BLaER1 treated with 17β-estradiol and CSF1 and Interleukin-3, amounts not matched to agents 10 nM and 100 nM (cell line): ENCODE data around the gene RETREG2.

Experiments used
- H3K27ac ChIP-seq, 11 experiments: shearing (Covaris generic); formaldehyde crosslinking; 2 replicates each; pipeline ENCODE4 v1.8.1; 2022
- H3K27me3 ChIP-seq, 11 experiments: shearing (Covaris generic); formaldehyde crosslinking; 2 replicates each; pipeline ENCODE4 v1.8.1; 2022
- H3K36me3 ChIP-seq, 11 experiments: shearing (Covaris generic); formaldehyde crosslinking; 2 replicates each; pipeline ENCODE4 v1.8.1; 2022
- H3K4me1 ChIP-seq, 10 experiments: shearing (Covaris generic); formaldehyde crosslinking; 2 replicates each; pipeline ENCODE4 v1.8.1; 2022
- H3K4me2 ChIP-seq, 11 experiments: shearing (Covaris generic); formaldehyde crosslinking; 2 replicates each; pipeline ENCODE4 v1.8.1; 2022
- H3K4me3 ChIP-seq, 10 experiments: shearing (Covaris generic); formaldehyde crosslinking; 2 replicates each; pipeline ENCODE4 v1.8.1; 2022
- H3K9ac ChIP-seq, 11 experiments: shearing (Covaris generic); formaldehyde crosslinking; 2 replicates each; pipeline ENCODE4 v1.8.1; 2022
- H3K9me3 ChIP-seq, 11 experiments: shearing (Covaris generic); formaldehyde crosslinking; replicated peaks in 1 of 11; 2 replicates each; pipeline ENCODE4 v1.8.1; 2022
- H4K20me1 ChIP-seq, 11 experiments: shearing (Covaris generic); formaldehyde crosslinking; 2 replicates each; pipeline ENCODE4 v1.8.1; 2022
- Cebpa-rat ChIP-seq, 11 experiments: shearing (Covaris generic); IDR thresholded peaks; 2 replicates each; pipeline ENCODE4 v1.8.1; 2022

The RETREG2 gene

GRCh38 chr2:219213486-219214071, 35.5 kb downstream of the RETREG2 start:
- peaks cover 26 to 78% (median 57%) of the 10 kb centered on the region in 11 experiments for H3K36me3 ChIP-seq
- TF ChIP-seq Cebpa-rat (IDR thresholded peaks at IDR 0.05): no peak
- H3K27me3 ChIP-seq: no peaks in the 10 kb centered on the region
- H4K20me1 ChIP-seq: peaks cover 0 to 42% (median 5%) of the 10 kb centered on the region in 11 experiments; a peak in 8 of 22 replicates
- H3K4me2 ChIP-seq: no peak overlapping the region
- H3K4me1 ChIP-seq: peaks cover 47 to 61% (median 53%) of the 10 kb centered on the region in 10 experiments
- H3K27ac ChIP-seq: peak overlapping the region in 1 of 11 experiments; percentile 1; a peak in 1 of 22 replicates
- no peaks in the 10 kb centered on the region for H3K9me3 ChIP-seq
- H3K4me3 ChIP-seq: no peak overlapping the region
- H3K9ac ChIP-seq: peak overlapping the region in 4 of 11 experiments; percentile 2 to 37 (median 15); a peak in 2 of 22 replicates

- no peaks in the 10 kb centered on the region for H3K9me3 ChIP-seq
- peaks cover 20 to 73% (median 52%) of the 10 kb centered on the region in 11 experiments; a peak in 21 of 22 replicates for H3K36me3 ChIP-seq
- H3K9ac ChIP-seq: peak overlapping the region in 4 of 11 experiments; percentile 2 to 37 (median 20); a peak in 4 of 22 replicates
- no peak for TF ChIP-seq Cebpa-rat (IDR thresholded peaks at IDR 0.05)
- H3K4me2 ChIP-seq: no peak overlapping the region
- no peak overlapping the region; a peak in 1 of 22 replicates for H3K27ac ChIP-seq
- H3K4me3 ChIP-seq: no peak overlapping the region
- peaks cover 47 to 61% (median 51%) of the 10 kb centered on the region in 10 experiments for H3K4me1 ChIP-seq
- H3K27me3 ChIP-seq: no peaks in the 10 kb centered on the region
- H4K20me1 ChIP-seq: peaks cover 0 to 36% (median 5%) of the 10 kb centered on the region in 11 experiments; a peak in 13 of 22 replicates
Measured at GRCh38 chr2:219214141-219214540, 36.1 kb downstream of the RETREG2 start.

GRCh38 chr2:219214786-219215185, 36.7 kb downstream of the RETREG2 start:
- no peaks in the 10 kb centered on the region for H3K27me3 ChIP-seq
- no peak overlapping the region for H3K27ac ChIP-seq
- H3K9ac ChIP-seq: no peak overlapping the region; a peak in 1 of 22 replicates
- no peak overlapping the region for H3K4me2 ChIP-seq
- TF ChIP-seq Cebpa-rat (IDR thresholded peaks at IDR 0.05): no peak
- H3K36me3 ChIP-seq: peaks cover 20 to 70% (median 49%) of the 10 kb centered on the region in 11 experiments
- no peak overlapping the region for H3K4me3 ChIP-seq
- peaks cover under 1 to 37% (median 7%) of the 10 kb centered on the region in 11 experiments; a peak in 14 of 22 replicates for H4K20me1 ChIP-seq
- no peaks in the 10 kb centered on the region for H3K9me3 ChIP-seq
- H3K4me1 ChIP-seq: peaks cover 47 to 61% (median 51%) of the 10 kb centered on the region in 10 experiments

- Histone ChIP-seq H3K4me2 (peak overlapping the region in 10 of 11 experiments; percentile 26 to 100 (median 98); a peak in 17 of 22 replicates), H3K27me3 (no peaks in the 10 kb centered on the region), H3K4me3 (no peak overlapping the region), H3K9me3 (no peaks in the 10 kb centered on the region), H3K4me1 (peaks cover 40 to 61% (median 50%) of the 10 kb centered on the region in 10 experiments), H3K36me3 (peaks cover 27 to 70% (median 50%) of the 10 kb centered on the region in 11 experiments), H4K20me1 (peaks cover 4 to 42% (median 17%) of the 10 kb centered on the region in 11 experiments; a peak in 15 of 22 replicates), H3K9ac (peak overlapping the region in 2 of 11 experiments; percentile 15 to 45; a peak in 2 of 22 replicates), H3K27ac (peak overlapping the region in 1 of 11 experiments; percentile 85; a peak in 3 of 22 replicates)
- no peak for TF ChIP-seq Cebpa-rat (IDR thresholded peaks at IDR 0.05)
Measured at GRCh38 chr2:219215871-219216534, 37.9 kb downstream of the RETREG2 start.

GRCh38 chr2:219216535-219216915, 38.5 kb downstream of the RETREG2 start:
- Histone ChIP-seq H3K4me3 (no peak overlapping the region), H3K4me1 (peaks cover 40 to 58% (median 51%) of the 10 kb centered on the region in 10 experiments), H3K27ac (peak overlapping the region in 3 of 11 experiments; percentile 69 to 89 (median 85); a peak in 3 of 22 replicates), H4K20me1 (peaks cover 4 to 42% (median 18%) of the 10 kb centered on the region in 11 experiments; a peak in 15 of 22 replicates), H3K9ac (peak overlapping the region in 4 of 11 experiments; percentile 15 to 86 (median 60); a peak in 4 of 22 replicates), H3K27me3 (no peaks in the 10 kb centered on the region), H3K36me3 (peaks cover 32 to 72% (median 52%) of the 10 kb centered on the region in 11 experiments), H3K4me2 (peak overlapping the region; percentile 26 to 100 (median 98); a peak in 18 of 22 replicates), H3K9me3 (no peaks in the 10 kb centered on the region)
- no peak for TF ChIP-seq Cebpa-rat (IDR thresholded peaks at IDR 0.05)

- Histone ChIP-seq H3K9ac (peak overlapping the region; percentile 31 to 89 (median 74); a peak in 21 of 22 replicates), H3K27me3 (no peaks in the 10 kb centered on the region), H4K20me1 (peaks cover 4 to 52% (median 31%) of the 10 kb centered on the region in 11 experiments; a peak in 16 of 22 replicates), H3K4me1 (peaks cover 40 to 58% (median 51%) of the 10 kb centered on the region in 10 experiments), H3K9me3 (no peaks in the 10 kb centered on the region), H3K4me3 (peak overlapping the region; percentile 47 to 72 (median 61)), H3K4me2 (peak overlapping the region; percentile 87 to 100 (median 98)), H3K36me3 (peaks cover 43 to 74% (median 57%) of the 10 kb centered on the region in 11 experiments), H3K27ac (peak overlapping the region in 10 of 11 experiments; percentile 57 to 89 (median 74); a peak in 20 of 22 replicates)
- TF ChIP-seq Cebpa-rat (IDR thresholded peaks at IDR 0.05): no peak
Measured at GRCh38 chr2:219218217-219218731, 40.2 kb downstream of the RETREG2 start.

- H3K9me3 ChIP-seq: no peaks in the 10 kb centered on the region
- no peak for TF ChIP-seq Cebpa-rat (IDR thresholded peaks at IDR 0.05)
- peak within 1 kb of the TSS; percentile 87 to 100 (median 98) for H3K4me2 ChIP-seq
- peaks cover 4 to 60% (median 31%) of the 10 kb centered on the region in 11 experiments; a peak in 16 of 22 replicates for H4K20me1 ChIP-seq
- peaks cover 40 to 58% (median 51%) of the 10 kb centered on the region in 10 experiments for H3K4me1 ChIP-seq
- peaks cover 50 to 74% (median 57%) of the 10 kb centered on the region in 11 experiments for H3K36me3 ChIP-seq
- peak within 1 kb of the TSS in 10 of 11 experiments; percentile 57 to 89 (median 74); a peak in 20 of 22 replicates for H3K27ac ChIP-seq
- no peaks in the 10 kb centered on the region for H3K27me3 ChIP-seq
- H3K4me3 ChIP-seq: peak within 1 kb of the TSS; percentile 47 to 72 (median 61)
- H3K9ac ChIP-seq: peak within 1 kb of the TSS; percentile 42 to 89 (median 74); a peak in 21 of 22 replicates
Measured at GRCh38 chr2:219218732-219219701, 40.9 kb downstream of the RETREG2 start, which contains the start of gene ABCB6. Gene ABCB6, minus strand, starts transcription at chr2:219218958. Its CDS starts 285 bp downstream, at chr2:219218673.
